HPDE6-E6E7 (cell line): ENCODE results near the gene EPHA2.

Source experiments
- DNase-seq: peaks from one replicate; pipeline ENCODE4 v3.0.0; 2011; ENCODE audit warnings: missing footprints; ENCODE audit errors: extremely low spot score

Gene EPHA2

DNA sequence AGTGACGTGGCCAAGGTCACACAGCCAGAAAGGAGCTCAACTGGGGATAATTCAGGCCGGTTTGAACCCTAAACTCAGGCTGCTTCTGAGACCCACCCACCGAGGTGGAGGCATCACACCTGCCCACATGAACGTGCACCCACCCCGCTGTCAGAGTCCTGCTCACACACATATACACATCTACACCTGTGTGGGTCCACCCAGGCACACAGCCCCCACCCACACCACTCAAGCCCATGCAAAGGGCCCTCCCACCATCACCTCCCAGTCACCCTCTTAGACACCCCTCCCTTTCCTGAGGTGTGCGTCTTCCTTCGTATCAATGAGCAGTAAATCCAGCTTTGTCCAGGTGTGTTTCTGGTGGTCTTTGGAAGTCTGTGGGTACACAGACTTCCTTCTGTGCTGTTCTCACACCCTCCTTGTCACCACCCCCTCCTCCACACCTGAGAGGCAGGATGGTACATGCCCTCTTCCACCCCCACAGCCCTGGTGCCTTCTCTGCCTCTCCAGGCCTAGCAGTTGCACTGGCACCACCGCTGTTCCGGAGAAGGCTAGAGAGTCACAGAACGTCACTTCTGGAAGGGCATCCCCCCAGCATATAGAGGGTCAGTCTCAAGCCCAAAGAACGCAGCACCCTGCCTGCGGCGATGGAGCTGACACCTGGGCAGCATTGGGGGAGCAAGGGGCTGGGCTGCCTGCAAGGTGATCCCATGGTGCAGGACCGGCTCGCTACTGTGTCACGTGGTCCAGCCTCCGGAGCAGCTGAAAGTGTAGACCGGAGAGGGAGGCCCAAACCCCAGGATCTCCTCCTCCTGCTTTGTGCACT lies 63.6 kb downstream of the EPHA2 start:
- no peak for DNase-seq

DNA sequence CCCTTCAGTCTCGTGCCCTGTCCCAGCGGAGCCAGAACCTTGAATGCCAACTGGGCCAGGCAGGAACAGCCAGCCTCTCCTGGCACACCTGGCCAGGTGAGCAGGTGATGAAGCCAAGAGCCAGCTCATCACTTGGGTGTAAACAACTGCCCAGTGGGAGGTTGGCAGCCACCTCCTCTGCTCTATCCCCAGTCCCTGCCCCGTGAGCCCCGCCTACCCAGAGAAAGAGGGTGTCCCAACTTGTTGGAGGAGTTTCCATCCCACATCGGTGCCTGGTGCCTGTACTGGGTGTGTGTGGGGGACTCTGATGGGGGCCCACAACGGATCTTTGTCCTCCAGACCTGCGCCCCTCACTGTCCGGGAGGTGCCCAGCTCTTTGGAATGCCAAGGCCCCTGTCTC lies 64.6 kb downstream of the EPHA2 start:
- peak; percentile 81 for DNase-seq

DNA sequence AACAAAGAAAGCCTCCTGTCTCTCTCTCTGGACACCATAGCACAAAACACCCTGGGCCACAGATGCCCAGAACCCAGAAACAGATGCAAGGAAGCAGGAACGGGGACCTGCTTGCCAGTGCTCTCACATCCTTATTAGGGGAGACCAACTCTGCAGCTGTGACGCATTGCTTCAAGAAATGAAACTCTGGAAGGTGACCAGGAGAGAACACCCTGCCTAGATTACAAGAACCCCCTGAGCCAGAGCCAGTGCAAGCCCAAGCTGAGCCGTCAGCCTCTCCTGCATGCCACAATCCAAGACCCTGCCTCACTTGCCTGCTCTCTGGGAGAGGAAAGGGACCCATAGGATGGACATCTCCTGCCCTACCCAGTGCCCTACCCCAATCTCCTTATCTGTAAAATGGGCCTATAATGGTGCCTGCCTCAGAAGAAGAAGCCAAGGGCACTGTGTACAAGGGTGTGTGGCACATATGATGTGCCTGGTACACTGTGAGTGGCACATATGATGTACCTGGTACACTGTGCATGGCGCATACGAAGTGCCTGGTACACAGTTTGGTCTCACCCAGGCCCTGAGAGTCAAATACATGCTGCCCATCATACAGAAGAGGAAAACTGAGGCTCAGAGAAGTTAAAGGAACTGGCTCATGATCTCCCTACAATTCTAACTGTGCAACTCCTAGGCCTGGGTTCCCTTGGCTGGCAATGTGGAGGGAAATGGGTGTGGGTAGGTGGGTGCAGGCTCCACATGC lies 65.6 kb downstream of the EPHA2 start:
- DNase-seq, result no peak

DNA sequence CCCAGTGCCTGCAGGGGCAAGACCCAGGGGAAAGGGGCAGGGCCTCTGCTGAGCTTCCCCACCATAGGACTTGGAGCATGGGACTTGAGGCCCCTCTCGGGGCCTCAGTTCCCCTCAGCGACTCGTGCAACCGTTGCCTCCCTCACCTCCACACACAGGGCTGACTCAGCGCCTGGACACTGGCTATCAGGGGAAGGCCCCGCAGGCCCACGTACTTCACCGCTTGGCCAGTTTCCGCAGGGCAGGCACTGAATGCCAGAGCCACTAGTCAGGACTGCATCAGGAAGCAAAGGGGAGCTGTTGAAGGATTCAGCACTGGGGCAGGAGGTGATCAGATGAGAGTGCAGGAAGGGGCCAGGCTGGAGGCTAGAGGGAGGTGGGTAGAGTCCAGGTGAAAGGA lies 66.9 kb downstream of the EPHA2 start:
- DNase-seq, result peak; percentile 96

DNA sequence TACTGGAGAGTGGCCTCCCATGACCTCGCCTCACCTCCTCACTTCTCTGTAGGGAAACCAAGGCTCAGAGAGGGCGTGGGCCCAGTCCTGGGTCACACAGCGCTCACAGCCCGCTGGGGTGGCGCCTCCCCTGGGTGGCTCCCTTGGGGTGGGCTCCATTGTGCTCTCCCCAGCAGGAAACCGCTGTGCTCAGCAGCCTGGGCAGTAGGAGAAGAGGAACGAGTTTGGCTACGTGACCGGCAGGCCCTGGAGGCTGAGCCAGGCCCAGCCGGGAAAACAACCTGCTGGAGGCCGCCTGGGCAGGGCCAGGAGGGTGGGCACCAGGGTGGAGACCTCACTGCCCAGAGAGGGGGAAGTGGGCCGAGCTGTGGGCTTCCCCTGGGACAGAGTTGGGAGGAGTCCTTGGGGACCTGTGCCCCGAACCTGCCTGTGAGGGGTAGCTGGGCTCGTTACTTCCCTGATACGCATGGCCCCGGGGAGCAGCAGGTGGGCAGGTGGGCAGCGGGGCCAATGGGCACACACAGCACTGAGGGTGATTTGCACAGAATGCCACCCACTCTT lies 67.4 kb downstream of the EPHA2 start:
- no peak for DNase-seq

DNA sequence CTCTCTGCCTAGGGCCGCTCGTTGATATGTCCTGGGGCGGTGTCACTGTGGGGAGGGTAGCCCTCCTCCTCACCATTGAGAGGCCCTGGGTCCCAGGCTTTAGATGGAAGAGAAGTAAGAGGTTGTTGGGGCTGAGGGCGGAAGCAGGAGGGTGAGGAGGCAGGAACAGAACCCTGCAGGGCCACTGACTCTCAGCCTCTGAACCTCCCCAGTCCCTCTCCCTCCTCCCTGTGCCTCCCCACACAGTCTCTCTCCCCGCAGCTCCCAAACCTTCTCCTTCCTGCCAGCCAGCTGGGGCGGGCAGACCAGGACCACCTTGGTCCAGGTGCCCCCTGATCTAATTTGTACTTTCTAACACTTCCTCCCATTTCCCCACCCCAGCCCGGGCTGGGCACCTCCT lies 68.1 kb downstream of the EPHA2 start:
- DNase-seq, result no peak

DNA sequence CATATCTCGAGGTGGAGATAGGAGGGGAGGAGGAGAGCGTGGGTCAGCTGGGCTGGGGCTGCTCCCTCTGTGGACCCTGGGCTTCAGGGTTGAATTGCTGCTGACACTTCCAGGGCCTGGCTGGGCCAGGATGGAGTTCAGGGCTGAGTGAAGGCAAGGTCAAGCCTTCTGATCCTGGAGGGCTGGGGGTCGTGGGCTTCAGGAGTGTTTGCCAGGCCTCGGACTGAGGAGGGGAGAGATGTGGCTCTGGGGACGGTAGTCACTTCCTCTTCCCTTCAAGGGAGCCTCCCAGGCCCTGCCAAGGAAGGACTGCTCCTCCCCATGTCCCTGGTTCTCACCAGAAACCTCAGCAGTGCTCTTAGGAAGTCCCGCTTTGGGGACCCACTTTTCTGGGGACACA lies 70.3 kb downstream of the EPHA2 start:
- DNase-seq, result no peak

DNA sequence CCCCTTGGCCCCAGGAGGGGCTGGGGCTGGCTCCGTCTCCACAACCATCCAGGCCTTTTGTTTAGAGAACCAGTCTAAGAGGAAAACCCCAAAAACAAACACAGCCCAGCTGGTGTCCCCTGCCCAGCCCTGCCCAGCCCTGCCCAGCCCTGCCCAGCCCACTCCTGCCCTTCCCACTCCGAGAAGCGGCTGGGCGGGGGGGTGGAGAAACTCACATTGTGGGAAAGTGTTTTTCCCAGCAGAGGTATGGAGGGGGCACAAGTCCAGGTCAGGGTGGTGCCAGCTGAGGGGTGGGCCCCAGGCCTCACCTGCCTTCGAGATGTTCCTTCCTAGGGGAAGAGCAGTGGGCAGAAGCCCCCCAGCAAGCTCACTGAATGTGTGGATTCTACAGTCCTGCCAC lies 72.4 kb downstream of the EPHA2 start:
- no peak for DNase-seq

DNA sequence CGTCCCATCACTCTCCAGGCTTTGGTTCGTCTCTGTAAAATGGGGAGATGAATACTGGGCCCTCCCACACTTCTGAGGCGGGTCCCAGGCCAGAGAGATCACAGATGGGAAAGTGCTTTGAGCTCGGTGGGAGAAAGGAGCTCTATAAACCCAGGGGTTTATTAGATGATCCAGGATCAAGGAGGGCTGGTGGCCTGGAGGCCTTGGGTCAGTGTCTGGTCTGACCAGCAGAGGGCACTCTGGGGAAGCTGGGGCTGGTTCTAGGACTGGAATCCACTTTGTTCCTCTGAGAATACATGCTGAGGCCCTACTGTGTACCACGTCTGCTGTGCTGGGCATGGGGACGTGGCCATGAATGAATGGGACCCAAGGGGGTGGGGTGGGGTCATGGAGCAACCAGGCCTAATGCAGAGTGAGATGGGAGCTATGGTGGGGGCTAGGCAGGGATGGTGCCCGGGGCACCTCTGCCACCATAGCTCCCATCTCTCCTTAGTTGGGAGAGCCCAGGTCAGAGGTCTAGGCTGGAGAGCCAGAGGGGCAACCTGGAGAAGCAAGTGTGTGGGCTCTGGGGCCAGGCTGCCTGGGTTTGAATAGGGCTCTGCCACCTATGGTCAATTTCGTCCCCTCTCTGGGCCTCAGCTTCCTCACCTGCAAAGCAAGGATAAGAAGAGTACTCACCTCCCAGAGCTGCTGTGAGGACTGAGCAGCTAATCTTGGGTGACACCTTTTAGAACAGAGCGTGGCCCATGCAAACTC lies 73.4 kb downstream of the EPHA2 start:
- no peak for DNase-seq

DNA sequence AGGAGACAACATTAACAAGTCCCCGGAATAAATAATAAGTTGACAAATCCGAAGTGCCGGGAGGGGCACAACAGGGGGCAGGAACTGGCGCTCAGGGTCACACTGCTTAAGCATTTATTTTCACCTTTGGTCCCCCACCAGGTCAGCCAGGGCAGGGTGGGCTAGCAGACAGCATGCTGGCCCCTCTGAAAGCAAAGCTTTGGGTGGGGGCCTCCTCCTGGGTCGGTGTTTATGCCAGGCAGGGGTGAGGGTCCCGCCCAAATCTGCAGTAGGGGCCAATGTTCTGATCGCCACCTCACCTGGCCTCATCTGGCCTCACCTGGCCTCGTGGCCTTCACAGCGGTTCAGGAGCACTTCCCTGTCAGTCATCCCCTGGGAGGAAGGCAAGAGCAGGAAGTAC lies 74.2 kb downstream of the EPHA2 start:
- no peak for DNase-seq

DNA sequence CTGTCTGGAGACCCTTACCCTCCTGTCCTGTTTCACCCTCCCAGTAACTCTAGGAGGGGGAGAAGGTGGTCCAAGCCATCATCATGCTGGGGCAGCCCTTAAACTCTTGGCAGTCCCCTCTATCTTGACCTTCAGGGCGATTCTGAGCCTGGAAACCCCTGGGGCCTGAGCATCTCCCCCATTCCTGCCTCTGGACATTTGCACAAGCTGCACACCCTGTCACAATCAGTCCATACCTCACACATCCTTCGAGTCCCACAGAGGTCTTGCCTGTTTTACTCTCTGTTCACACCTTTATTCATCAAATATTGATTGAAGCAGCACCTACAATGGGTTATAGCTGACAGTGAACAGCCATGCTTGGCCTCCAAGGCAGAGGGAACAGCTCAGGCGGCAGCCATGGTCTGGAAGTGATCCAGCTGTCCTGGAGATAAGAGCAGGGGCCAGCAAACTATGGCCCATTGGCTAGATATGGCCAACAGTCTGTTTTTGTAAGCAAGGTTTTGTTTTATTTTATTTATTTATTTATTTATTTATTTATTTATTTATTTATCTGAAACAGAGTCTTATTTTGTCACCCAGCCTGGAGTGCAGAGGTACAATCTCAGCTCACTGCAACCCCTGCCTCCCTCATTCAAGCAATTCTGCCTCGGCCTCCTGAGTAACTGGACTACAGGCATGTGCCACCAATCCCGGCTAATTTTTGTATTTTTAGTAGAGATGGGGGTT lies 75.3 kb downstream of the EPHA2 start:
- DNase-seq, result no peak

DNA sequence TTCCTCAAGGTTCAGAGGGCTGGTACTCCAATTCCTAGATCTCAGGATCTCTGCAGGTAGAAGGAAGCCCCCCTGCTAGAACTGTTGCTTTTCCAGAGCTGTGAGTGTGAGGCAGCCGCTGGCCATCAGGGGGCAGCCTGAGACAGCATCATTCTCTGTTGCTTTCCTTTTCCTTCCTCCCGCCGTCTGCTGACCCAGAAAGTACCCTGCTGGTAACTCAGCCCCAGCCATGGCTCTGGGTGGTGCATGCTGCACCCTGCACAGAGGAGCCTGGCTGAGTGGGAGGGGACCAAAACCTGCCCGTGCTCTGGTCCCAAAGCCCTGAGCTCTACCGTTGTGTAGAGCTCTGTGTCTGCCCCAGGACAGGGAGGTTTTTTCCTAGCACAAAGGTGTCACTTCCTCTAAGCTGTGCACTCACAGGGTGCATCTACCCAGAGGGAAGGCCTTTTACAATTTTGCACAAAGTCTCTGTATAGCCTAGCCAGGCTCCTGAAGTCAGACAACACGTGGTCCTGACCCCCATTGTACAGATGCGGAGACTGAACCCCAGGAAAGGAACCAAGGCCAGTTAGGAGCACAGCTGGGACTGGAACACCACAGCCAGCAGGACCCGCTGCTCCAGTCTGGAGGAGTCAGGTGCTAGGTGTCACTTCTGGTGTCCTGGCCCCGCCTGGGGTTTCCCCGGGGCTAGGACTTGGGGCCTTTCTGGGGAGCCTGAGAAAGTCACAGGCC lies 76.8 kb downstream of the EPHA2 start:
- DNase-seq, result peak; percentile 61

DNA sequence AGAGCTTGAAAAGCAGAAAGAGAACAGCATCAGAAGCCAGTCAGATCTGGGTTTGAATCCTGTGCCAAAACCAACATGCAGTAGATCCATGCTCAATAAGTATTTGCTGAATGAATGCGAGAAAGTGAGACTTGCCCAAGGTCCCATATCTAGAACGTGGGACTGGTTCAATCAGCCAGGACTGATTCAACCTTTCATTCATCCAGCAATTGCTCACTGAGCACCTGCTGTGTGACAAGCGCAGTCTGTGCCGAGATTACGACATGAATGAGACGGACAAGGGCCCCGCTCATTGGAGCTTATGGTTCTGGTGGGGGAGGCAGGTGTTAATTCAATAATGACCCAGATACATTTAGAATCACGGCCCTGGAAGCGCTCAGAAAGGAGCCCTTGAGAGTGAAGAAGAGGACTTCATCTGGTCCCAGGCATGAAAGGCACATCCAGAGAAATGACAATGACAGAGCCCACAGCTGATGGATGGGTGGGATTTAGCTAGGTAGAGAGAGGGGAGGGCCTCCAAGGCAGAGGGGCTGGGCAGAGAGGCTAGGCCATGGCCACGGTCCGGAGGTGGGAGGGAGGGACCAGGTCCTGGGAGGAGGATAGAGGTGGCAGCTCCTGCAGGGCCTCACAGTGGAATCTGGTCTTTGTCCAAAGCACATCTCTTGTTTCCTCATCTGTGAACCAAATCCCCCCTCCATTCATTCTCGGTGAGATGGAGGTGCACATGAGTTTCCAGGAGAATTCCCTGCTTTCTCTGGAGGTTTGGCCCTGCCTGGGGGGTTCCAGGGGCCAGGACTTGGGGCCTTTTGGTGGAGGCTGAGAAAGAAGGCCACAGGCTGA lies 78.2 kb downstream of the EPHA2 start:
- DNase-seq, result no peak

DNA sequence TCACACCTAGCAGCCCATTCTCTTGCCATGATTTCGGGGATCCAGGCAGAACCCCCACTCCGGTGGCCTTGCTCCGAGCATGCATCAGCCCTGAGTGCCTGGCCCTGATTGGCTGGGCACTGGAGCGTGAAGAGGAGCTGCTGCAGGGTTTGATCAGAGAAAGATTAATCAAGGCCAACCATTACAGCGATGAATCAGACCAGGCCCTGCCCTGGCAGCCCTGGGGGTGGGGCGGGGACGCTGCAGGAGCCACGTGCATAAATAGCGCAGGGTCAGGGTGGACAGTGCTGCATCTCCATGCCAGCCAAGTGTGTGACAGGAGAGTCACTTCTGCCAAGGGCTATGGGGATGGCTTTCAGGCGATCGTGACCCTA lies 79.0 kb downstream of the EPHA2 start:
- DNase-seq, result peak; percentile 58

DNA sequence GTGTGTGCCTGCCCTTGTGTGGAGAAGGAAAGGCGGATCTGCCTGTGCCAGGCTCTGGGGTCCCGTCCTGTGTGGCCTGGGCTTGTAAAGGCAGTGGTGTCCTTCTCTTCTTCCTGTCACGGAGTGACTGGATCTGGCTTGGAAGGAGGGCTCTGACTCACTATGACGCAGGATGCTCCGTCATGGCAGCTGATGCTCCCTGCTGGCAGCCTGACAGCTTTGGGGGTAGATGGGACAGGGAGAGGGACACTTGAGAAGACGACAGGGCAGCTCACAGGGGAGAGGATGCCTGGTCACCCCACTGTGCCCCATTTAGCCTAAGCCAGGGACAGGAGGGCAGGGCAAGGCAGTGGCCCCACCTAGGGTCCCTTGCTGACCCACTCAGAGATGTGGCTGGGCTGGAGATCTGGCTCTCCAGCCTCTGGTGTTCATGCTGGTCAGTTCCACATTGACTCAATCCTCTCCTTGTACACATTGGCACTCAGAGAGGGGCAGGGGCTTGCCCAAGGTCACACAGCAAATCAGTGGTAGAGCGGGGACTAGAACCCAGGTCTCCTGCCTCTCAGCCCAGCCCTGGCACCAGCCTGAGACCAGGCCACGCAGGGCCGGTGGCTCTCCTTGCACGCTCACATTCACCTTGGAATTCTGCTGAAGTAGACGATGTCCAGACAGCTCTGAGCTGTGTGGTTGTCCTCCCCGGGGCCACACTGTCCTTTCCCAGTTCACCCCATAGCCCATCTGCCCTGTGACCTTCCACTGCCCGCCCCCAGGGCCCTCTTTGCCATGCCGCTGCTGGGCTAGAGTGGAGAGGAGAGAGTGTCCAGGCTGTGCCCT lies 79.6 kb downstream of the EPHA2 start:
- peak; percentile 89 for DNase-seq

DNA sequence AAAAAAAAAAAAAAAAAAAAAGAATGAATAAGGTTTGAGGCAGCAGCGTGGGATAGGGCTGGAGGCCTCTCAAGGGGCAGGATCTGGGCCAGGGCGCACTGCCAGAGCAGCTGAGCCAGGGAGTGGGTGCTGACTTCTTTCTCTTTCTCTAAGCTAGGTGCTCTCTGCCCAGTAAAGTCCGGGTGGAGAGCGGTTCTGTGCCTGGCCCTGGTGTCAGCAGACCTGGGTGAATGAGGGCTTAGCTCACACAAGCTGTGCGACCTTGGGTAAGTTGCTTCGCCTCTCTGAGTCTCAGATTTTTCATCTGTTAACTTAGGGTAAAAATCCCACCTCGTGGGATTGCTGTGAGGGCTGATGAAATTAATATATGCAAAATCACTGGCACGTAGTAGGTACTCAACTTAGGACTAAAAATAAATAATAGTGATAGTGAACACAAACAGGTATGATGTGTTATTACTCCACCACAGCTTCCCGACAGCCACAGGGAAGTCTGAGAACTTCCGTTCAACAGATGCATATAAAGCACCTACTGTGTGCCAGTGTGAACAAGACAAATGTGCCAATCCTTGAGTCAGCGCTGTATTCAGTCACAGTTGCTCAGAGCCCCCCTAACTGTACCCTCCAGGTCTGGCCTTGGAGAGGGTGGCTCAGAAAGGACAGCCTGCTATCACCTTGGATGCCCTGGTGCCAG lies 80.4 kb downstream of the EPHA2 start:
- no peak for DNase-seq
